ENCODE data around the gene ALPL.
A peak's percentile ranks its signal among the peaks of the same experiment; 100 is the strongest.

Gene ALPL

DNA sequence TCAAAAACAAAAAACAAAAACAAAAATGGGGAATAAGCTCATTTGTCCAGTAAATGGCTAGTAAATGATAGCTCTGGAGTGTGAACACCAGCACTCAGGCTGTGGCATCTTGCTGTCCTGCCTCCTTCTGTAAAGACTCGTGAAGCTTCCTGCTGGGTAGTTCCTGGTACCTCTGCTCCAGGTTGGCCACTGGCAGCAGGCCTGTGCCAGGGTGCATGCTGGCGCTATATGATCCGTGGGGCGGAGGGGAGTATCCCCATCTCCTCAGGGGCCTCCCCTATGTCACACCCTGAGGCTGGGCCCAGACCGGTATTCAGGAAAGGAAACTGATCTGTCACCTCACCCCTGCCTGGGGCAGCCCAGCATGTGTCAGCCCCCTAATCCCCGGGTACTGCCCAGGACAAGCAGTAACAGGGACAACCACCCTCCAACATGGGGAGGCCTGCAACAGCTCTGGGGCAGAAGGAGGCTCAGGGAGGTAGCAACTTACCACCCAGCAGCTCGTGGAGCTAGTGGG, 14.1 kb downstream of the ALPL start:
- in situ Hi-C loops (cut with HindIII; ENCODE audit: low pct_ligation_motif_present, low pct_unique_long_range_greater_than_20kb, low sequenced_read_pairs): no loop called here
- no peak for DNase-seq

DNA sequence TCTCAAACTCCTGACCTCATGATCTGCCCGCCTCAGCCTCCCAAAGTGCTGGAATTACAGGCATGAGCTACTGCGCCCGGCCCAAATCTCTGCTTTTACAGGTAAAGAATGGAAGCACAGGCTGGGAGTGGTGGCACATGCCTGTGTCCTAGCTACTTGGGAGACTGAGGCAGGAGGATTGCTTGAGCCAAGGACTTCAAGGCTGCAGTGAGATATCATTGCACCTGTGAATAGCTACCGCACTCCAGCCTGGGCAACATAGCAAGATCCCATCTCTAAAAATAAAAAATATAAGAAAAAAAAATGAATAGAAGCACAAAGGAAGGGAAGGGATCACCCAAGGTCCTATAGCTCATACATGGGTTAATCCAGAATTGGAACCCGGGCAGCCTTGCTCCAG, 15.0 kb downstream of the ALPL start:
- no peak for DNase-seq
- in situ Hi-C loops (cut with HindIII; ENCODE audit: low pct_ligation_motif_present, low pct_unique_long_range_greater_than_20kb, low sequenced_read_pairs): no loop called here

DNA sequence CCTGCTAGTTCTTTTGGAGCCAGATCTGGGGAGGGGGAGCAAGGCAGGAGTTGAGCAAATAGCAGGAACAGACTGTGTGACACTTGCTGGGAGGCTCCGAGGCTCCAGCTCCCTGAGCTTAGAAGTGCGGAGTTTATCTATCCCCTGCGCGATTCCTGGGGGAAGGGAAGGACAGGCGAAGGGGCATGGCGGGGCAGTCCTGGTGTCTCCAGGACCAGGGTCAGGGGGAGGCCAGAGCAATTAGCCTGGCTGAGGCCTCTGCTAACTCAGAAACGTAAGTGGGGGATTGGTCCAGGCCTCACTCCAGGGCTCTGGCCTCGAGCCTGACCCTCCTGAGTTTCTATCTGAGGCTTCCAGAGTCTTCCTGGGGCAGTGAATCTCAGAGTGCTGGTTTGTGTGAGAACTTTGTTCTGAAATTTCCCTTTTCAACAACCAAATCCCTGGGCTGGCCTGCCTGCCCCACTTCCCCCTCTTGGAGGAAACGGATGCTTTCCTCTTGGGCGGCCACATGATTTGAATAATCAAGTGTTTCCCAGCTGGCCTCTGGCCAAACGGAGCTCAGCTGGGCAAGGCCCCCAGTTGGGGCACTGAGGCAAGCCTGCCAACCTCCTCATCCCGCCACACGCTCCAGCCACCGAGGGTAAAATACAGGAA, 15.6 kb downstream of the ALPL start:
- in situ Hi-C loops (cut with HindIII; ENCODE audit: low pct_ligation_motif_present, low pct_unique_long_range_greater_than_20kb, low sequenced_read_pairs): no loop called here
- DNase-seq: no peak

DNA sequence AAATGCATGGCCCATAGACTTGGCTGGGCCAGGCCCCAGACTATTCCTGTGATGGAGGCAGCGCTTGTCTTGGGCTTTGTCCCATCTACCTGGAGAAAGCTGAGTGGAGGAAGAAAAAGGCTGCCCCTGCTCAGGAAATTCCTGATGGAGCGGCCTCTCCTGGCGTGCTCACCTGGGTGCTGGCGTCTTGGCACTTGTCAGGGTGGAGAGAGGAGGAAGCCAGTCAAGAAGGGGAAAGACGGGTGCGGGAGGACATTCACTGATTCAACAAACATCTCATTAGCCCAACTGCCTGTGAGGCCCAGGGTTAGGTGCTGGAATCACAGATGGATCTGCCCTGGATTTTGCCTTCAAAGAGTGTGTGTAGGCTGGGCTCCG, 16.1 kb downstream of the ALPL start:
- no peak for DNase-seq
- in situ Hi-C loops (cut with HindIII; ENCODE audit: low pct_ligation_motif_present, low pct_unique_long_range_greater_than_20kb, low sequenced_read_pairs): no loop called here

DNA sequence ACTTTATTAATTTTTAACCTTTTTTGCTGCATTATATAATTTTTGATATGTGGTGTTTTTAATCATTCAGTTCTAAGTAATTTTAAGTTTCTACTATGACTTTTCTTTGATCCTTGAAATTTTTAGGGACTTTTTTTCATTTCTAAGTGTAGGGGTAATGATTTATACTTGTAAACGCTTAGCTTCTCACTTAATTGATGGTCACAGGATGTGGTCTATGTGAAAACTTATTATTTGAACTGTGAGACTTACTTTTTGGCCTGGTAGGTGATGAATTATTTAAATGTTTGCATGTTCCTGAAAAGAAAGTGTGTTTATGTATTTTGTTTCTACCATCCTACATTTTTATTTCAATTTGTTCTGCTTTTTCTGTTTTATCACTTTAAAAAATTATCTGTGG, 17.2 kb downstream of the ALPL start:
- no peak for DNase-seq
- in situ Hi-C loops (cut with HindIII; ENCODE audit: low pct_ligation_motif_present, low pct_unique_long_range_greater_than_20kb, low sequenced_read_pairs): no loop called here

DNA sequence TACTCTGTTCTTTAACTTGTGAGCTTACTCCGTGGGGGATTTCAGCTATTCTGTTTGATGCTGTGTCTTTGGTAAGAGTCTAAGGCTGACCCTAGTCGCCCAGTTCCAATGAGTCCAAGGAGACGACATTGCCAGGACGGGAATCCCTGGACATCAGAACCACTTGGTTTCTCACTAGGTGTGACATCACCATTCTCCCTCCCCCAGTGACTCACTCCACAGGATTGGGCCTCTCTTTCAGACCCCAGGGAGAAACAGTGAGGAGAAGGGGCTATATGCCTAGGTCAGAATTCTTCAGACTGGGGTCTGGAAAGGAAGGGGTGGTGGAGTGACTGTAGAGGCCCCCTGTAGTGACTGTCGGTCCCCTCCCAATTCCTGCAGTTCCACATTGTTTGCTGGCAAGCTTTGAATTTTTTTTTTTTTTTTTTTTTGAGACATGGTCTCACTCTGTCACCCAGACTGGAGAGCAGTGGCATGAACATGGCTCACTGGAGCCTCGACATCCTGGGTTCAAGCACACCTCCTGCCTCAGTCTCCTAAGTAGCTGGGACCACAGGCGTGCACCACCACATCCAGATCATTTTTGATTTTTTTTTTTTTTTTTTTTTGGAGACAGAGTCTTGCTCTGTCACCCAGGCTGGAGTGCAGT, 21.3 kb downstream of the ALPL start:
- in situ Hi-C loops (cut with HindIII; ENCODE audit: low pct_ligation_motif_present, low pct_unique_long_range_greater_than_20kb, low sequenced_read_pairs): no loop called here
- DNase-seq: no peak

DNA sequence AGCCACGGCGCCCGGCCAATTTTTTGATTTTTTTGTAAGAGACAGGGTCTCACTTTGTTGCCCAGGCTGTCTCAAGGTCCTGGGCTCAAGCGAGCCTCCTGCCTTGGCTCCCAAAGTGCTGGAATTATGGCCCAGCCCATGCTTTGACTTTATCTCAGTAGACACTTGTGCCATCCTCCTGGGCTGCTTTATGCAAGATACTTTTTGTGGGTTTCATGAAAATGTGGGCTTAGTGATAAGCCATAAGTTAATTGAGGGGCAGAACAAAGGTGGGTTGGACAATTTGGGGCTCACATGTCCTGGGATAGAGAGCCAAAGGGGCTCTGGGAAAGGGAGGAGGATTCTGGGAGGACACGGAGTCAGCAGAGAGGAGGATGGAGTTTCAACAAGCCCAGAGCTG, 22.0 kb downstream of the ALPL start:
- no peak for DNase-seq
- in situ Hi-C loops (cut with HindIII; ENCODE audit: low pct_ligation_motif_present, low pct_unique_long_range_greater_than_20kb, low sequenced_read_pairs): no loop called here

DNA sequence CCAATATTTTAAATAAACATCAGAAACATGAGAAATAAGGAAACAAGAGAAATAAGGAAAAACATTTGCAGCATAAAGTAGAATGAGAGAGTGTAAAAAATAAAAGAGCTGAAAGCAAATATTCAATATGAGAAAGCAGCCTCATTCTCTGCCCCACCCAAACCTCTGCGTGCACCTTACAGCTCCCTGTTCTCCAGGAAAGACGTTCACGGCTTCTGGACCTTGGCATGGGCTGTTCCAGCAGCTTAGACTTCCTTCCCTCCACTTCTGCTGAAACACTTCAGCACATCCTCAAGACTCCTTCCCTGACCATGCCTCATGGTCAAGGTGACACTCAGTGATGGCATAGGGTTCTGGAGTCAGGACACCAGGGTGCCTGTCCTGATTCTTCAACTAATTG, 23.3 kb downstream of the ALPL start:
- in situ Hi-C loops (cut with HindIII; ENCODE audit: low pct_ligation_motif_present, low pct_unique_long_range_greater_than_20kb, low sequenced_read_pairs): no loop called here
- DNase-seq: no peak

DNA sequence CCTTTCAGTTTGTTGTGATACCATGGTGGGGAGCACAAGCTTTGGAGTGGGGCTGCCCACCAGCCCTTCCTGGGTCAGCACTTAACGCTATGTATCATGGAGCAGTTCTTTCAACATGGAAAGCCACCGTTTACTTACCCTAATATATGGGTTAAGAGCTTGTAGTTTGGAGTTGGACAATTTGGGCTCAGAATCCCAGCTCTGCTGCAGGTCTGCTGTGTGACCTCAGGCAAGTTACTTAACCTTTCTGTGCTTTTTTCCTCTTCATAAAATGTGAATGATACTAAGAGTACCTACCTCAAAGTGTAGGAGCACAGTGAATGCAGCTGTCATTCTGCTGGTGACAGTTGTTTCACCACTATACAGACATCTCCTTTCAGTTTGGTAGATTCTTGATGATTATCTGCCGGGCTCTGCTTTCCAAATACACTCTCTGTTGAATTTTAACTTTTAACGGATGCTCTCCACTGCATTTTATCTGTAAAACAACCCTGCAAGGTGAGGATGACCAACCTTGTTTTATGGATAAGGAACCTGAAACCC, 23.8 kb downstream of the ALPL start:
- in situ Hi-C loops (cut with HindIII; ENCODE audit: low pct_ligation_motif_present, low pct_unique_long_range_greater_than_20kb, low sequenced_read_pairs): no loop called here
- DNase-seq: no peak

DNA sequence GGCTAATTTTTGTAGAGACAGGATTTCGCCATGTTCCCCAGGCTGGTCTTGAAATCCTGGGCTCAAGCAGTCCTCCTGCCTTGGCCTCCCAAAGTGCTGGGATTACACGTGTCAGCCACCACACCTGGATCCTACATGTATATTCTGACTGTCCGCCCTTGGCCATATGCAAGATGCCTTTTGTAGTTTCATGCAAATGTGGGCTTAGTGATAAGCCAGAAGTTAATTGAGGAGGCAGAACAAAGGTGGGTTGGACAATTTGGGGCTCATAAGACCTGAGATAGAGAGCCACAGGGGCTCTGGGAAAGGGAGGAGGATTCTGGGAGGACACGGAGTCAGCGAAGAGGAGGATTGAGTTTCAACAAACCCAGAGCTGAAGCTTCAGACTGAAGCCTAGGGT, 24.9 kb downstream of the ALPL start:
- in situ Hi-C loops (cut with HindIII; ENCODE audit: low pct_ligation_motif_present, low pct_unique_long_range_greater_than_20kb, low sequenced_read_pairs): no loop called here
- DNase-seq: no peak

DNA sequence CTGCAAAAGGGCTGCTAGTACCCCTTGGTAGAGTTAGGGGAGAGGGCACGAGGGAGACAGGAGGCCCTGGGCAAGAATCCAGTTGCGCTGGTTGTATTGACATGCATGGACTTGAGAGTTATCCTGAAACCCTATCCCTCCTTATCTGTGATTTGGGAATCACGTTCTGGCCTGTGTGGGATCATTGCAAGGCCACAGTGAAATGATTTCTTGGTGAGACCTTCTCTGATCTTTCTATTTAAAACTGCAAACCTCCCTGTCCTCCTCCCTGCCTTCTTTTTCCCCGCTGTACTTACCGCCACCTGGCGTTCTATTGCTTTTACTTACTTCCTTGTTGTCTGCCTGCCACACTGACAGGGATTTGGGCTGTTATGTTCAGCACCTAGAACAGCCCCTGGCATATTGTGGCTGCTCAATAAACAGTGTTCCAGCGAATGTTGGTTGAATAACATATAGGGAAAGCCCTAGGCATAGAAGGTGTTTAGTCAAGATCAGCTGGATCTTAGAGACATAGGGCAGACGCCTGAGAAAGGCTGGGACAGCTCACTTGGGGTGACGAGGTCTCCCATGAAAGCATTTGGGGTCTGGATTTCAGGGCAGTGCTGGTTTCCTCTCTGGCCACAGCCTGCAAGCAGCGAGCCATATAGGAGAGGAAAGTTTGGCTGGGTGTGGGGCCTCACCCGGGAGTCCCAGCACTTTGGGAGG, 25.6 kb downstream of the ALPL start:
- peak; percentile 59 for DNase-seq
- in situ Hi-C loops (cut with HindIII; ENCODE audit: low pct_ligation_motif_present, low pct_unique_long_range_greater_than_20kb, low sequenced_read_pairs): no loop called here

DNA sequence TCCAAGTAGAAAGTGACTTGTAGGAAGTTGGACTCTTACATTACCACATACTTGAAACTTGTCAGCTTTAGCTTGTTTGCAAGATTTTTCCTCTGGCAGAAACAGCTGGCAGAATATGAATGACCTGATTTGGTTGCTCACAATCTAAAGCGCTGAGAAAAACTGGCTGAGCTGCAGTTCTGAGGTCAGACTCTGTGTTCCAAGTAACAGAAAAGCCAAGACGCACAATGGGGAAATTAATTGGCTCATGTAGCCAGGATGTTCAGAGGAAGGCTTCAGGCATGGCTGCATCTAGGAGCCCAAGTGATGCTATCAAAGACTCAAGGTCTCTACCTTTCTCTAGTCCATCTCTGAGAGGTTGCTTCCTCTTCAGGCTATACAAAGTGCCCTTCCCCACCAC, 27.0 kb downstream of the ALPL start:
- no peak for DNase-seq
- in situ Hi-C loops (cut with HindIII; ENCODE audit: low pct_ligation_motif_present, low pct_unique_long_range_greater_than_20kb, low sequenced_read_pairs): no loop called here

DNA sequence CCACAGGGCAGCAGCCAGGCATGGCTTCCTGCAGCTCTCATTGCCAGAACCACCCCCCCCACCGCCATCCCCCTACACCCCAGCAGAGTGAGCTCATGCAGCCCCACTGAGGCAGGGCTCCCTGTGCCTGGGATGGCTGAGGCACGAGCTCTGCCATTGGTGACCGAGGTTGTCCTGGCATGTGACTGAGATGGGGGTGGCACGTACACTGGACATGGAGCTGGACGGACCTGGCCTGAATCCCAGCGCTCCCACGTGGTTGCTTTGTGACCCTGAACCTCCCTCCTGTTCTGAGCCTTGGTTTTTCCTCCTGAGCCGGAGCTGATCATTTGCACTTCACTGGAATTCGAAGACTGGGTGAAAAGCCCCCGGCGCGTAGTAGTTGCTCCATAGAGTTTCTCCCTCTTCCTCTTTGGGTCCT, 28.3 kb downstream of the ALPL start:
- in situ Hi-C loops (cut with HindIII; ENCODE audit: low pct_ligation_motif_present, low pct_unique_long_range_greater_than_20kb, low sequenced_read_pairs): no loop called here
- no peak for DNase-seq

DNA sequence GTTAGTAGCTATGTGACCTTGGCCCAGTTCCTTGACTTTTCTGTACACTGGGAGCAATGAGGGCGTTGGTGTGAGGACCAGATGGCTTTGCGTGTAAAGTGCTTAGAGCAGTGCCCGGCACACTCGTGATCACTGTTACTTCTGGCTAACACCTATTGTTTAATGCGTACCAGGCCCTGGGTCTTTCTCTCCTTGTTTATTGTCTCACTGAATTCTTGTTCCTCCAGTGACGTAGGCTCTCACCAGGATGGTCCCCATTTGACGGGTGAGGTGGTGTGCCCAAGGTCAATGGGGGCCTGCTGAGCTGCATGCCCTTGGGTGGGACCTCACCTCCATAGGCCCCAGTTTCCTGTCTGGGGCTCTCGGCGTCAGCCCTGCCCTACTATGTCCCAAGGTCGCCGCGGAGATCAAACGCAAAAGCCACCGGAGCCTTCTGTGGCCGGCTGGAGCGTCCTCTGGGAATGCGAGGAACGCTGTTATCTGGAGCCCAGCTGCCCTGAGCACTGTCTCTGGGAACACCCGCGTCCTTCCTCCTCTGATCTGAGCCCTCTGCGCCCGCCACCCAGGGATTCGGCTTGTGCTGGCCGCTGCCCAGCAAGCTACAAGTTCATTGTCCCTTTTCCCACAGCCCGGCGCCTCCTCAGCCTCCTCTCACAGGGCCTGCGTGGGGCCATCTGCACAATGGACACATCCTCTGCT, 28.9 kb downstream of the ALPL start:
- DNase-seq: no peak
- in situ Hi-C loops (cut with HindIII; ENCODE audit: low pct_ligation_motif_present, low pct_unique_long_range_greater_than_20kb, low sequenced_read_pairs): no loop called here

DNA sequence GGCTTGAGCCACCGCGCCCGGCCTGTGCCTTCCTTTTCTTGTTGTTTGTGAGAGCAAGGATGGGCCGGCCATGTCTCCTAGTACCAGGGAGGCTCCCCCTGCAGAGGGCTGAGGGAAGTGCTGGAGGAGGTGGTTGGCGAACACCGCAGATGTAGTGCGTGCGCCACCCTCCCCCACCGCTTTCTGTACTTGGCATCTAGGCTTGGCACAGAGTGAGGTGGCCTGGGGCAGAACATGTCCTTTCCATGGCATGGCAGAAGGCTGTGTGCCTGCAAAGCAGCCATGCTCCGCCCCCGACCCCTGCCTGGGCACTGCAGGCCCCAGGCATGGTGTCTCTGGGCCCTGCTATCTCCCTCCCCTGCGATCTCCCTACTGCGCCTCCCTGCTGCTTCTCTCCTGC, 30.7 kb downstream of the ALPL start:
- no peak for DNase-seq
- in situ Hi-C loops (cut with HindIII; ENCODE audit: low pct_ligation_motif_present, low pct_unique_long_range_greater_than_20kb, low sequenced_read_pairs): no loop called here

DNA sequence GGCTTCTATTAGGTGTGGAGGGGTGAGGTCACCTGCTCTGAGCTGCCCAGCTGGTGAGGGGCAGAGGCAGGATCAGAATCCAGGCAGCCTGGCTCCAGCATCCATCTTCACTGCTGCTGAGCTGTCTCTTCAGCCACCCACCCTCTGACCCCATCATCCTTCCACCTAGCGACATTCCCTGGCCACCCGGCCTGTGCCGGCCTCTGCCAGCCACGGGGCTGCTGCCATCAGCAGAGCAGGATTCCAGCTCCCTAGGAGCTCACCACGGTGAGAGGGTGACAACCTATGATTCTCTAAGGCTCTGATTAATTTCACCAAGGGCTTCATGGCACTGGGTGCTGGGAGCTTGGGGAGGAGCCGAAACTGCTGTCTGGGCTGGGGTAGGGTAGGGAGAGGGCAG, 32.1 kb downstream of the ALPL start:
- DNase-seq: no peak
- in situ Hi-C loops (cut with HindIII; ENCODE audit: low pct_ligation_motif_present, low pct_unique_long_range_greater_than_20kb, low sequenced_read_pairs): no loop called here

DNA sequence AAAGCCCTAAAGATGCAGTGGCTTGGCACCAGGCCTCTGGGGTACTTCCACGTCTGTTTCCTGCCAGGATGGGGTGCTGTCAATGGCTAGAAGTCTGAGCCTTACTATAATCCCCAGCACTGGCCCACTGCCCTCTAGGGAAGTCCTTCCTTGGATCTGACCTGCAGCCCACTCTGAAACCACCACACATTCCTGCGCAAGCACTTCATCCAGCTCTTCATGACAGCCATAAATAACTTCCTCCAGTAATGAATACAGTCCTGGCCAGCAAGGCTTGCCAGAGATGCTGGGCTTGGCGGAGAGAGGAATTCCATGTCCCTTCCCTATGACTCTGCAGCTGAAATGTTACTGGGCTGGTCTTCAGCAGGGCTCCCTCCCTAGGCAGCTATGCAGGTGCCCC, 32.6 kb downstream of the ALPL start:
- no peak for DNase-seq
- in situ Hi-C loops (cut with HindIII; ENCODE audit: low pct_ligation_motif_present, low pct_unique_long_range_greater_than_20kb, low sequenced_read_pairs): no loop called here

DNA sequence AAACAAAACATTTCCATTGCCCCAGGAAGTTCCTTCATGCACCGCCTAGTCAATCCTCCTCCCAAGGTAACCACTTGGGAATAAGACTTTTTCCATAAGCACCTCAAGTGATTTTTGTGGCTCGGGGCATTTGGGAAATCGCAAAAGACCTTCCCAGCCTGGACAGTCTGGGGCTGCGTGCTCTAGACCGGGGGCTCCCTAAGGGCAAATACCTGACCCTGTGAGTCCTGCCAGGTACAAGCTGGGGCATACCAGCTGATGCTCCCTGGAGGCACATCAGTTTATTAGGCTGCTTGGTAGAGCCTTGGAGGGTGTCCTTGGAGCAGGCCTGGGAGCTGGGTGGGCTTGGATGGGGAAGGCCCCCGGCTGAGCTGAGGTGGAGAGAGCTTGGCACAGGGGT, 34.4 kb downstream of the ALPL start:
- DNase-seq: no peak
- in situ Hi-C loops (cut with HindIII; ENCODE audit: low pct_ligation_motif_present, low pct_unique_long_range_greater_than_20kb, low sequenced_read_pairs): no loop called here

DNA sequence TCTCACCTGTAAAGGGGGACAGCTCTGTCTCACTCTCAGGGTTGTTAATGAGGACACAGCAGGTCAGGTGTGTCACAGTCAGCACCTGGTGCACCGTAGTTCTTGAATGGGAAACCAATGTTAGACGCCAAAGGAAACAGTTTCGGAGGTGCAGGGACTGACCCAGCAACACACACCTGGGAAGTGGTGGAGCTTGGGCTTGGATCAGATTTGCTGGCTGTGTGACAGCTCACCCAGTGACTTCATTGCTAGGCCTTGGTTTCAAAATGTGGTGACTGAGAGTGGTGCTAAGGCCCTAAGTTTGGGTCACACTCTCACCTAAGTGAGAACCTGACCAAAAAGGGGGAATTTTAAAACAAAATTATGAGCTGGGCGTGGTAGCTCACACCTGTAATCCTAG, 34.9 kb downstream of the ALPL start:
- DNase-seq: no peak
- in situ Hi-C loops (cut with HindIII; ENCODE audit: low pct_ligation_motif_present, low pct_unique_long_range_greater_than_20kb, low sequenced_read_pairs): no loop called here

Data from ACHN (cell line).